WI38 (cell line): Measurements from ENCODE around the gene CEBPE.

Source experiments
- H3K4me3 ChIP-seq: 2 replicates; pipeline ENCODE4 v1.5.1; 2011; ENCODE audit warnings: low read depth, mild to moderate bottlenecking, control low read depth, low read length
- TF ChIP-seq, protein P1 (sequence below): IDR thresholded peaks from 2 replicates; pipeline ENCODE4 v1.5.1; 2012; ENCODE audit warnings: low read depth, mild to moderate bottlenecking, control low read depth, low read length

CEBPE gene

DNA sequence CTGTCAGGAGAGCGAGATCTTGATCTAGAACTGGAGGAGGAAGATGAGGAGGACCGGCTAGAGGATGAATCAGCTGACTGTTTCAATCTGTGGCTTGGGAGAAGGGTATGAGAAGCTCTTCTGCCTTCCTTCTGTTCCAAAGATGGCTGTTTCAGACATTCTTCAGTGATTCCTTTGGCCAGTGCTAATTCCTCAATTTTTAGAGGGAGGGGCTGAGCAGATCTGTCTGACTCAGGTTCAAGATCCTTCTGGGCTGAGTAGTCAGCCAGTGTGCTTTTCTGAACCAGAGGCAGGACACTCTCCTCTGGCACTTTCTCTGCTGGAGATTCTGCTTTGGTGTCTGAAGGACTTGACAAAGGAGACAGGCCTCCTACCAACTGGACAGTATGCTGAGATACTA, 39.3 kb downstream of the CEBPE start:
- TF ChIP-seq, protein P1, sequence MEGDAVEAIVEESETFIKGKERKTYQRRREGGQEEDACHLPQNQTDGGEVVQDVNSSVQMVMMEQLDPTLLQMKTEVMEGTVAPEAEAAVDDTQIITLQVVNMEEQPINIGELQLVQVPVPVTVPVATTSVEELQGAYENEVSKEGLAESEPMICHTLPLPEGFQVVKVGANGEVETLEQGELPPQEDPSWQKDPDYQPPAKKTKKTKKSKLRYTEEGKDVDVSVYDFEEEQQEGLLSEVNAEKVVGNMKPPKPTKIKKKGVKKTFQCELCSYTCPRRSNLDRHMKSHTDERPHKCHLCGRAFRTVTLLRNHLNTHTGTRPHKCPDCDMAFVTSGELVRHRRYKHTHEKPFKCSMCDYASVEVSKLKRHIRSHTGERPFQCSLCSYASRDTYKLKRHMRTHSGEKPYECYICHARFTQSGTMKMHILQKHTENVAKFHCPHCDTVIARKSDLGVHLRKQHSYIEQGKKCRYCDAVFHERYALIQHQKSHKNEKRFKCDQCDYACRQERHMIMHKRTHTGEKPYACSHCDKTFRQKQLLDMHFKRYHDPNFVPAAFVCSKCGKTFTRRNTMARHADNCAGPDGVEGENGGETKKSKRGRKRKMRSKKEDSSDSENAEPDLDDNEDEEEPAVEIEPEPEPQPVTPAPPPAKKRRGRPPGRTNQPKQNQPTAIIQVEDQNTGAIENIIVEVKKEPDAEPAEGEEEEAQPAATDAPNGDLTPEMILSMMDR = no peak
- no peak overlapping the region for H3K4me3 ChIP-seq

DNA sequence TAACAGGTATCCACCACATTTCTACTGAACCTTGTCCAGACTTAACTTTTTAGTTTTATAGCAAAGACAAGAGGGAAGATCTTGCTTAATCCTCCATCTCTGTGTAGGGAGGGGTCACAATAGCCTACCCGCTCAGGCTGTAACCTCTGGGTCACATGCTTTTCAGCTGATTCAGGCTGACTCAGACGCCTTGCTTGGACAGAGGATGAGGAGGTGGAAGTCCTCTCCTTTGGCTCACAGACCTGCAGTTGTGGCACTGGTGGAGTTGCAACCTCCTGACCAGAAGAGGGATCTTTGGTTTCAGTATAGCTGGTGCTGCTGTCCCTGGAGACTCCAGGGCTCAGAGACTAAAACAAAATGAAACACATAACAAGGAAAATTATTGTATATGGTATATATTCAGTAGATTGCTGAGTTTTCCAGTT, 40.4 kb downstream of the CEBPE start:
- TF ChIP-seq, protein P1 = no peak
- no peak overlapping the region for H3K4me3 ChIP-seq

DNA sequence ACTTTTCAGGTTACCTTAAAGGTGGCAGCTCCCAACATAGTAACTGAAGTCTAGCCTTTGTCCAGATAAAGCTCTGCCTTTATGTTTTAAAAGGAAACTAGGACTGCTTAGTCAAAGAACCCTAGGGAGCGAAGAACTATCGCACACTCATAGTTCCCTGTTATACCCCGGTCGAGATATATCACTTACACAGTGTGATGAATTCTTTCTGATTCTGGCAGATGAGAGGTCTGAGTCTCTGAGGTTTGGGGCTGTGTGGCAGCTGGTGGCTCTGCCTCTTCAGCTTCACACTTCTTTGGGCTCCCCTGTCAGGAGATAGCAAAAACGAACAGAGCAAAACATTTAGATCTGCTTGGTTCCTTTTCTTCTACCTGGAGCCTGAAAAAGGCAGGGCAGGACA, 41.1 kb downstream of the CEBPE start:
- H3K4me3 ChIP-seq = no peak overlapping the region
- TF ChIP-seq, protein P1 = no peak

DNA sequence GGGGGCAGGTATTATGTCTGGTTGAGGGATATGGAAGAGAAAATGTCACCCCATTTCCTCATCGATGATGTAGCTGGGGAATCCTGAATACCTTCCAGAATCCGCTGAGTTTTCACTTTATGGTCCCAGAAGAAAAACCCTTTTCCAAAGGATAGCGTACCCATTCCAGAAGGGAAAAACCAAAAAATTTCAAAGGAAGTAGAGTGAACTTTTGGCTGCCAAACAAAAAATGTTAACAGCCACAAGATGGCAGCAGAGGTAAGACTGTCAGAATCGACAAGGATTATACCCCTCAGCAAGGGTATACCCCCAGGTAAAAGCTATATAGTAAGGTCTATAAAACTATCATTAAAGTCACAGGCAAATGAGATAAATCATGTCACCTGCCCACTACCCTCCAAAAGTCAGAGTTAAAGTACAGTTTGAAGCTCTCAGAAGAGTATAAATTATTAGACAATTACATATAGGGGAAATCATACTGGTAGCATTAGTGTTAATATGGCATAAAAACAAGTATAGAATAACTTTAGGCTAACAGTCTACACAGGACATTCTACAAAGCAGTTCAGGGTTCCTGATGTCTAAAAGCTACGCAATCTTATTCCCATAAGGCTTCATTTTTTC, 42.2 kb downstream of the CEBPE start:
- H3K4me3 ChIP-seq = no peak overlapping the region
- TF ChIP-seq, protein P1 = peak; percentile 42; the same call in 1 of the 2 replicates

DNA sequence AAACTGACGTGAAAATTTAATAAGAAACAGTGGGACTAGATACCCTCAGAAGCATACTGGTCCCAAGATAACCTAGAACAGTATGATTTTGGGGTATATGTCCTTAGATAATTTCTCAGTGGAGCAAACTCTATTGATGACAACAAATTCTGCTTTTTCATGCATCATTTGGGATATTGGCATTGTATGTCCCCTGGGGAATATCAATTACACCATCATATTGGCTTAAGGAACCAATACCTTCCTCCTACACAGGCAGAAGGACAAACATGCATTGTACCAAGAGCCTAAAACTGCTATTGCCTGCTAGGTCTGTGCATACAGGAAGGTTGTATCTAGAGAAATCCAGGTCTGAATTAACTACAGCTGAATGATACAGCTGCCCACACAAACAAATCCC, 44.1 kb downstream of the CEBPE start:
- H3K4me3 ChIP-seq = no peak overlapping the region
- TF ChIP-seq, protein P1 = no peak

DNA sequence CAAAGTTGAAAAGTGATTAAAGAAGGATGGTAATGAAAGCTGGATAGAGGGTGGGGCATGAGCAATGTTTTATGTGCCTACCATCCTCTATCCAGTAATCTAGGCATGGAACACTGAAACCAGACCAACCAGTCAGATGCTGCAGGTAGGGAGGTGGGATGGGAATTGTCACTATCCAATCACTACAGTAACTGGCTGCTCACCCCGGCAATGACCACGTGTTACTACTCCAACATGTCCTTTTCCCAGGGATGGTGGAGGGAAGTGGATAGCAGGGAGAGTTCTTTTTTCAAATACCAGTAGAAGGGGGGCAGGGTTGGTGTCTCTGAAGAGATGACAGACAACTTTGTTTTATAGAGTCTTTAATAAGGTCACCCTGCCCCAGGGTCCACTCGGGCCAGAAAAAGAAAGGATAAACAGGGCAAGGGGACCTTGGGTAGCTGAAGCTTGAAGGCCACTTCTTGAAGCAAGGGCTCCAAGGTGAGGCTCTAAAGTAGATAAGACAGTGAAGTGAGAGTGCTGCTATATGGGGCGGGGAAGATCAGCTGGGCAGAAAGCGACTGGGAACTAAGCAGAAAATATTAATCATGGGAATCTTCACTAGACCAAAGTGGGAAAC, 47.0 kb downstream of the CEBPE start:
- peak overlapping the region; percentile 97 for H3K4me3 ChIP-seq
- TF ChIP-seq, protein P1 = no peak

DNA sequence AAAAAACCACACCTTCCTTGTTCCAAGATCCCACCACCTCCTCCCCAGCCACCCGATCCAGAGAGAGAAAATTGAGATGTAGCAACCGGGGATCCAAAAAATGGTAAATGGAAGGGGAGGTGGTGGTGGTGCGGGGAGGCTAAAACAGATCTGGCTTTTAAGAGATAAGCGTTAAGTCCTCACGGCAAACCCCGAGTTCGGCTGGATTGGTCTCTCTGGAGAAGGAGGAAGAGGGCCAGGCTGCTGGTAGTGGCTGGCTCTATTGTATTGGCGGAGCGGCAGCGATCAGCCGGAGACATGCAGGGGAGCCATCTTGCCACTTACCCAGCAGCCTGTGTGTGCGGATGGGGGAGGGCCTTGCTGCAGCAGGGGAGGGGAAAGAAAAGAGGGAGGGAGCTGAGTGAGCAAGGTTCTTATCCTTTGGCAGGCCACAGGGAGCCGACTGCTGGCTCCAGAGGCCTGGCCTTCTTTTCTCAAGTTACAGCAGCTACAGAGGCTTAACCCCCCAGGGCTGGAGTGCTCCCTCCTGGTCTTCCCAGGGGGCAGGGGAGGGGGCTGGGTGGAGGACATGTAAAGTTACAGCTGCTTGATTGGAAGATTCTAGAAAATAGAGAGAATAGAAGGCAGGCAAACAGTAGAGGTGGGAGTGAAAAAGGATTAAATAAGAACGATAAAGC, 47.7 kb downstream of the CEBPE start:
- peak overlapping the region; percentile 97 for H3K4me3 ChIP-seq
- TF ChIP-seq, protein P1 = no peak
